ENCODE measurements around the gene ZBTB17.
"Not testable (repeated sequence)": the region's sequence is repeated elsewhere in the genome, so short reads cannot be mapped to it uniquely, and the experiment has no call there.

The ZBTB17 gene

GRCh38 chr1:15975805-15976680, at the start of gene ZBTB17:
Gene ZBTB17, minus strand, starts transcription at chr1:15976101. Its CDS starts 27,606 bp downstream, at chr1:15948495.
- Mint-ChIP-seq H3K4me1 (ENCODE audit: low read depth) (peaks cover 57% of the 10 kb centered on the region), H3K27ac (peak within 1 kb of the TSS; percentile 93), H3K9me3 (no peaks in the 10 kb centered on the region), H3K4me3 (peak within 1 kb of the TSS; percentile 88), H3K27me3 (no peaks in the 10 kb centered on the region), H3K36me3 (ENCODE audit: low read depth) (peaks cover 25% of the 10 kb centered on the region)

- no peaks in the 10 kb centered on the region for H3K27me3 Mint-ChIP-seq
- no peaks in the 10 kb centered on the region for H3K9me3 Mint-ChIP-seq
- H3K4me1 Mint-ChIP-seq (ENCODE audit: low read depth): no peaks in the 10 kb centered on the region
Observed at GRCh38 chr1:16023050-16023653, 47.3 kb upstream of the ZBTB17 start.

GRCh38 chr1:16022393-16022792, 46.5 kb upstream of the ZBTB17 start:
- no peak overlapping the region for H3K27ac Mint-ChIP-seq
- H3K4me3 Mint-ChIP-seq: no peak overlapping the region
- no peaks in the 10 kb centered on the region for H3K4me1 Mint-ChIP-seq (ENCODE audit: low read depth)
- H3K27me3 Mint-ChIP-seq: no peaks in the 10 kb centered on the region
- no peaks in the 10 kb centered on the region for H3K9me3 Mint-ChIP-seq
- H3K36me3 Mint-ChIP-seq (ENCODE audit: low read depth): no peaks in the 10 kb centered on the region

More at GRCh38 chr1:16023050-16023653, 47.3 kb upstream of the ZBTB17 start:
- Mint-ChIP-seq H3K27ac (no peak overlapping the region), H3K36me3 (ENCODE audit: low read depth) (no peaks in the 10 kb centered on the region), H3K4me3 (no peak overlapping the region)

GRCh38 chr1:16021681-16022080, 45.8 kb upstream of the ZBTB17 start, which contains the start of gene CLCNKA:
Gene CLCNKA, plus strand, starts transcription at chr1:16022036. Its CDS starts 584 bp downstream, at chr1:16022620.
- no peak within 1 kb of the TSS for H3K4me3 Mint-ChIP-seq
- H3K9me3 Mint-ChIP-seq: no peaks in the 10 kb centered on the region
- H3K27me3 Mint-ChIP-seq: no peaks in the 10 kb centered on the region
- no peaks in the 10 kb centered on the region for H3K4me1 Mint-ChIP-seq (ENCODE audit: low read depth)
- H3K27ac Mint-ChIP-seq: no peak within 1 kb of the TSS
- no peaks in the 10 kb centered on the region for H3K36me3 Mint-ChIP-seq (ENCODE audit: low read depth)

GRCh38 chr1:16020878-16021277, 45.0 kb upstream of the ZBTB17 start:
- not testable (repeated sequence) for H3K27ac Mint-ChIP-seq; H3K4me1 Mint-ChIP-seq (ENCODE audit: low read depth); H3K36me3 Mint-ChIP-seq (ENCODE audit: low read depth); H3K9me3 Mint-ChIP-seq; H3K27me3 Mint-ChIP-seq; H3K4me3 Mint-ChIP-seq

DNA sequence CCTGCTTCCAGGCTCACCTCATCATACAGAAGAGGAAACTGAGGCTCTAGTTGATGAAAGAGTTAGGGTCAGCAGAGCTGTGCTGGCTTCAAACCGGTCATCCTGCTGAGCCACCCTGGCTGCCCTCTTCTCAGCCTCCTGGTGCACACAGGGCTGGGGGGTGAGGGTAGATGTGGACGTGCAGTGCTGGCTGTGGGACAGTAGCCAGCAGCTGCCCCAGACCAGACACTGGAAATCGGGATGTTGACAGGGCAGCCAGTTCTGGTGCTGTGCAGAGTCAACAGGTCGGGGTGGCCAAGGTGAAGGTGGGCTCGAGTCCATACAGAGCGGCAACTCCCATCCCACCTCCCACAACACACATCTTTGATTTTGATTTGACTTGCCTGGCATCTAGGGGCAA, 44.4 kb upstream of the ZBTB17 start:
- H3K4me1 Mint-ChIP-seq (ENCODE audit: low read depth): no peaks in the 10 kb centered on the region
- H3K27ac Mint-ChIP-seq: no peak overlapping the region
- H3K4me3 Mint-ChIP-seq: no peak overlapping the region
- H3K36me3 Mint-ChIP-seq (ENCODE audit: low read depth): no peaks in the 10 kb centered on the region
- no peaks in the 10 kb centered on the region for H3K27me3 Mint-ChIP-seq
- no peaks in the 10 kb centered on the region for H3K9me3 Mint-ChIP-seq

DNA sequence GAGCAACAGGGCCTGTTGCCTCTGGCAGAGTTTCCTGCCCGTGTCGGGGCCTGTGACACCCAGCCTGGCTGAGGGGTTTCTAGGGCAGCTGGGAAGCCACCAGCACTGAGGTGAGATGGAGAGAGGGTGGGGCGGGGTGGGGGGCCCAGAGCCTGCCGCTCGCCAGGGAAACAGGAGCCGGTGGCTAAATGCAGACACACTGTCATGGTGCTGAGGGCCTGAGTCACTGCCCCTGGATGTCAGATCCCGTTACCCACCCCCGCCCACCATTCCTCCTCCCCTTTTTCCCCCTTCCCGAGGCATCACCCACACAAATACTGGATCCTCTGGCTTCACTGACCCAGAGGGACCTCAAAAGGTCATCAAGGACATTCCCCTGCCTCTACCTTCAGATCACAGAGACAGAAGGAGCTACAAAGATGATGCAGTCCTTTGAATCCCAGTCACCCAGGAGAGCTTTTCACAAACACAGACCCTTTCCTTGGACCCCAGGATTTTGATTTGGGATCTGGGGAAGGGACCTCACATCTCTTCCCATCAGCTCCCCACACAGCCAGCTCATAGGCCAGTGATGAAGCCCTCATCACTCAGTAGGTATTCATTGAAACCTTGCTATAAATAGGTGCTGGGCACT, 43.9 kb upstream of the ZBTB17 start:
- no peaks in the 10 kb centered on the region for H3K9me3 Mint-ChIP-seq
- no peaks in the 10 kb centered on the region for H3K36me3 Mint-ChIP-seq (ENCODE audit: low read depth)
- H3K27me3 Mint-ChIP-seq: no peaks in the 10 kb centered on the region
- H3K4me3 Mint-ChIP-seq: no peak overlapping the region
- H3K27ac Mint-ChIP-seq: no peak overlapping the region
- peaks cover under 1% of the 10 kb centered on the region for H3K4me1 Mint-ChIP-seq (ENCODE audit: low read depth)

- no peak overlapping the region for H3K4me3 Mint-ChIP-seq
- no peaks in the 10 kb centered on the region for H3K27me3 Mint-ChIP-seq
- H3K9me3 Mint-ChIP-seq: no peaks in the 10 kb centered on the region
- H3K27ac Mint-ChIP-seq: no peak overlapping the region
- H3K4me1 Mint-ChIP-seq (ENCODE audit: low read depth): peaks cover 7% of the 10 kb centered on the region
- no peaks in the 10 kb centered on the region for H3K36me3 Mint-ChIP-seq (ENCODE audit: low read depth)
Observed at GRCh38 chr1:16018749-16019643, 43.1 kb upstream of the ZBTB17 start.

GRCh38 chr1:16018308-16018707, 42.4 kb upstream of the ZBTB17 start:
- H3K4me3 Mint-ChIP-seq: no peak overlapping the region
- no peaks in the 10 kb centered on the region for H3K9me3 Mint-ChIP-seq
- H3K27me3 Mint-ChIP-seq: no peaks in the 10 kb centered on the region
- no peaks in the 10 kb centered on the region for H3K36me3 Mint-ChIP-seq (ENCODE audit: low read depth)
- H3K27ac Mint-ChIP-seq: no peak overlapping the region
- H3K4me1 Mint-ChIP-seq (ENCODE audit: low read depth): peaks cover 11% of the 10 kb centered on the region

- Mint-ChIP-seq H3K4me3 (no peak within 1 kb of the TSS), H3K9me3 (no peaks in the 10 kb centered on the region), H3K4me1 (ENCODE audit: low read depth) (peaks cover 14% of the 10 kb centered on the region), H3K27me3 (no peaks in the 10 kb centered on the region), H3K36me3 (ENCODE audit: low read depth) (no peaks in the 10 kb centered on the region), H3K27ac (no peak within 1 kb of the TSS)
Observed at GRCh38 chr1:16017461-16018303, 41.8 kb upstream of the ZBTB17 start, which contains the start of gene HSPB7. Gene HSPB7, minus strand, starts transcription at chr1:16018043. Its CDS starts 80 bp downstream, at chr1:16017963.

DNA sequence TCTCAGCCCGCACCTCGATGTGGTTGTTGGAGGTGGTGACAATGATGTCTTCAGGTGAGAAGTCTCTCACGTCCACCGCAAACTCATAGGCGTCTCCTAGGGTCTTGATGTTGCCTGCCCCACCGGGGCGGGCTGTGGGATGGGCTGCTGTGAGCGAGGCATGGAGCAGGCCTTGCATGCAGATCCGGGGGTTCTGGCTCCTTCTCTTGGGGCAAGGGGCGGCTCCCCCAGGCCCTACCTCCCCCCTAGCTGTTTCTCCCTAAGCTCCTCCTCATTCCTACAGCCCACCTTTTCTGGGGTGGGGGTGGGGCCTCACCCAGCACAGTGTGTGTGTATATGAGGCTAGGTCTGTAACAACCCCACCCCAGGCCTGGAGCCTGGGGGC, 41.2 kb upstream of the ZBTB17 start:
- H3K36me3 Mint-ChIP-seq (ENCODE audit: low read depth): no peaks in the 10 kb centered on the region
- H3K4me1 Mint-ChIP-seq (ENCODE audit: low read depth): peaks cover 20% of the 10 kb centered on the region
- no peak overlapping the region for H3K27ac Mint-ChIP-seq
- H3K9me3 Mint-ChIP-seq: no peaks in the 10 kb centered on the region
- H3K27me3 Mint-ChIP-seq: no peaks in the 10 kb centered on the region
- no peak overlapping the region for H3K4me3 Mint-ChIP-seq

GRCh38 chr1:16015960-16016901, 40.3 kb upstream of the ZBTB17 start:
- peaks cover 20% of the 10 kb centered on the region for H3K4me1 Mint-ChIP-seq (ENCODE audit: low read depth)
- H3K27ac Mint-ChIP-seq: no peak overlapping the region
- no peaks in the 10 kb centered on the region for H3K27me3 Mint-ChIP-seq

GRCh38 chr1:16015491-16015890, 39.6 kb upstream of the ZBTB17 start:
- no peaks in the 10 kb centered on the region for H3K36me3 Mint-ChIP-seq (ENCODE audit: low read depth)
- no peak overlapping the region for H3K4me3 Mint-ChIP-seq
- no peaks in the 10 kb centered on the region for H3K9me3 Mint-ChIP-seq
- no peak overlapping the region for H3K27ac Mint-ChIP-seq
- H3K4me1 Mint-ChIP-seq (ENCODE audit: low read depth): peaks cover 20% of the 10 kb centered on the region
- no peaks in the 10 kb centered on the region for H3K27me3 Mint-ChIP-seq

More at GRCh38 chr1:16015960-16016901, 40.3 kb upstream of the ZBTB17 start:
- Mint-ChIP-seq H3K4me3 (no peak overlapping the region), H3K36me3 (ENCODE audit: low read depth) (no peaks in the 10 kb centered on the region), H3K9me3 (no peaks in the 10 kb centered on the region)
